NCI-H1105 (cell line): Measurements from ENCODE around the gene RASSF10.

Experiments used
- DNase-seq: peaks from one replicate; lab custom pipeline; 2025; lab: John Stamatoyannopoulos, UW

RASSF10 gene

DNA sequence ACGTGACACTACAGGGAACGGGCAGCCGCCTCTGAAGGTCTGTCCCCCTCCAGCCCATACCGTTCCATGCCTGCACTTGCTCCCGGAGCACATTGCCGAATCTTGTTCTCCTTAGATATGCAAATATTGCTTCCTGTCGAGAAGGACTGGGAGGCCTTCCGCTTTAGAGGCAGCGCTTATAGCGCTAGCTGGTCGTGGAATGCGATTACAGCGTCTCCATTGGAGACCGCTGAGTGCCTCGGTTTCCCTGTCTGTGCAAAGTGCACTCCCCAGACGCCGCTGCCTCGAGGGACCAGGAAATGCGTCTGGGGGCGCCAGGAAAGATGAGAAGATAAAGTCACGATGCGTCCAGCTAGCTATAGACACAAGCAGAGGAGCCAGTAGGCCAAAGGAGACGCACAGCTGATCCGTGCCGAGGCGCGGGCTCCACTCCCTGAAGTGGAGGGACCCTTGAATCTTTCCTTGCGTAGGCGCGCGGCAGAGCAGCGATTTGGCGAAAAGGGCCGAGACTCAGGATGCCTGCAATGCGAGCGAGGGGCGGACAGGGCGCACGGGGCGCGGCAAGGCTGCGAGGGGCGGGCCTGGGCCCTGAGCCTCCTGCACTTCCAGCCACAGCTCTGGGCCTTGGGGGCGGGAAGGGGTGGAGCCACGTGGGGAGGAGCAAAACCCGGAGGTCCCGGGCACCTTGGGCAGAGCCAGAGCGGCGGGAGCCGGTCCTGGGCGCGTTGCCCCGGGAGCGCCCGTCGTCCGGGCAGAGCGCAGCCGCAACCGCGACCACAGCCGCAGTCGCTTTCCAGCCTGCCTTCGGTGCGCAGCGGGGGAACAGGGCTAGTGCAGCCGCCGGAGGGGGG is at the start of gene RASSF10:
TSS of gene RASSF10 (plus strand) at position 692 of the 851 bp plus-strand sequence. CDS start 261 bp downstream, outside the sequence.
- peak; percentile 29 for DNase-seq

DNA sequence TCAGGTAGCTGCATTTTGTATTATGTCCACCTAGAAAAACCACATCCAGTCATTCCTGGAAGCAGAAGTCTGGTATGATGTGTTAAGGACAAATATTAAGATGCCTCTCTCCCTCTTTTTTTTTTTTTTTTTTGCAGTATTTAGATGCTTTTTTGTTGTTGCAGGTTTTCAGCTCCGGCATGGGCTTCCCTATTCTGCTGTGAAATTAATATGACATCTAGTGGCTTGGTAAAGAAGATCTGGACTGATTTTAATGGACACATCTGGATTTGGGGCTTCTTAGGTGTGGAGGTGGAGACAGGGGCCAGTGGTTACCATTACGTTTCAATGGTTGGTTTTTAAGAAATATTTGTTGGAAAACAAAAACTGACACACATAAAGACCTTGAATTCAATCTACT is 47.5 kb upstream of the RASSF10 start:
- DNase-seq, result no peak

DNA sequence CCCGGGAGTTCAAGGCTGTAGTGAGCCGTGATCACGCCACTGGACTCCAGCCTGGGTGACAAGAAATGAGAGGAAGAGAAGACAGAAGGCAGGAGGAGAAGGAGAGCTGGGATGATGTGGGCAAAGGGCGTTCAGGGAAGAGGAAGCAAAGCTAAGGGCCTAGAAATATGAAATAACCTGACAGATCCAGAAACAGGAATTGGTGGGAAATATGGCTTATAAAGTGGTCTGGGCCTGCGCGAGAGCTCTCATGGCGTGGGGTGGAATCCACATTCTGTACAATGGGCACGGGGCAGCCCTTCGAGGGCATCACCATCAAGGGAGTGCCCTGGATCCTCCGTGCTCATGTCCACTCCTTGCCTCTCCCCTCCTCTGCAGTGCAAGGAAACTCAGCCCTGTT is 46.8 kb upstream of the RASSF10 start:
- DNase-seq, result no peak

DNA sequence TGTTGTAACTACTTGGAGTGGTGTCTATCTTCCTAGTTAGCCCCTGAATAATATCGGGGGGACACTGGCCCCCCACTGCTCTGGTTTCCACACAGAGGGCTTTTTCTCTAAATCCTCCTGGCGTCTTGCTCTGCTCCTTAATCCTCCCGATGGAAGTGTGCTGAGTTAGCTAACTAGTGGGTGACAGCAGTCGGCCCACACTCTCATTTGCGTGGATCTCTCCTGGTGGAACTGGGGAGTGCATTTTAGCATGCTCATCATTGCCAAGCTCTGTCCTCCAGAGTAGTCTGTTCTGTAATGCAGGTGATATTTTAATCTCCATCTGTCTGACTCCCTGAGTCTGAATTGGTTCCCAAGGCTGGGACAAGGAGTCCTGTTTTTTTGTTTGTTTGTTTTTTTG is 46.1 kb upstream of the RASSF10 start:
- no peak for DNase-seq

DNA sequence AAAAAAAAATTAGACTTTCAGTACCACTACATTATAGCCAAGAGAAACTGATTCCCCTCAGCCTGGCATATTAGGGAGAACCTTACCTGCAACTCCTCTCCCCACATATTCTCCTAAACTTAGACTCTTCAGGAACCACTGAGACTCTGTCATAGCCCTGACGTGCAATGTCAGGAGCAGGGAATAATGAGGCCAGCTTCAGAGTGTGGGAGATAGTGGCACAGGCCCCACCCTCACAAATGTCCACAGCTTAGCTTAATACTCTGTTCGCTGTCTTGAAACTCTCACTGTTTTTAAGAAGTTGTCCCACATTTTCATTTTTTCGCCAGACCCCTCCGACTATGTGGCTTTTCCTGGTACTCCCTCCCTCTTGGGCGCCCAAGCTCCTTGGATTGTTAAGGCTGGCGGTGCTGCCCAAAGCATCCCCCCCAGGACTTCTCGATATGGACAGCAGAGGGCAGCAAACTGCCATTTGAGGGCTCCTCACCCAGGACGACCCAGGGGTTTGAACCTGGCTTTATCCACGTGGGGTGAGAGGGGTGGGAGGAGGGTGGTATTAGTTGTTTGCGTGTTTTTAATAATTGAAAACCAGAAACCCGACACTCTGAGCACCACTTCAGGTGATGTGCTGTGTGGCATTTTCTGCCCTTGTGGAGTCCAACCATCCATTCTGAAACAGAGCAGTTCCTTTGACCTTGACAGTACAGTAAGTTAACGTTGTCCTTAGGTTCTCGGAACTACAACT is 45.2 kb upstream of the RASSF10 start:
- peak; percentile 54 for DNase-seq

DNA sequence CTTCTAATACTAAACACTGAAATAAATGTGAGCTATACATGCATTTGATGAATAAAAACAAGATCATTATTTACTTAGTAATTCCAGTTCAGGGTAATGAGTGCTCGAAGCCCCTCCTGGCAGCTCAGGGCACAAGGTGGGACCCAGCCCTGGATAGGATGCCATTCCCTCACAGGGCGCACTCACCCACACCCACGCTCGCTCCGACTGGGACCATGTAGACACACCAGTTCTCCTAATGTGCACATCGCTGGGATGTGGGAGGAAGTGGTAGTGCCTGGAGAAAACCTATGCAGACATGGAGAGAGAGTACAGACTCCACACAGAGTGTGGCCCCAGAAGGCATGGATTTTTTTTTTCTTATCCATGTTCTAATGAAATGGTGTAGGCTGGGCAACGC is 44.5 kb upstream of the RASSF10 start:
- no peak for DNase-seq

DNA sequence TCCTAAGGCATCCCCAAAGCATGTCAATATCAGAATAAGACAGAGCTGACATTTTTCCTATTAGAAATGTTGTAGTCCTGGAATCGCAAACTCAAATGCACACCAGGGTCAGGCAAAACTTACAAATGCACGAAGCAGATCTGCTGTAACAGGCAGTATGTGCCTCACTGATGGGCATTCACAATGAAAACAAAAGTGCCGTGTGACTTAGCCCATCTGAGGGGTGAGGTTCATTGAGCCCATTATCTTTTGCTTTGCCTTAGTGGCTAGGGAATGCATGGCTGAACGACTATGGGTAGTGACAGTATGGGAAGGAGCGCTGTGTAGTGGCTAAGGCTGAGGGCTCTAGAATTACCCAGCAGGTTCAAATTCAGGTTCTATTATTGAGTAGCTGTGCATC is 43.1 kb upstream of the RASSF10 start:
- no peak for DNase-seq

DNA sequence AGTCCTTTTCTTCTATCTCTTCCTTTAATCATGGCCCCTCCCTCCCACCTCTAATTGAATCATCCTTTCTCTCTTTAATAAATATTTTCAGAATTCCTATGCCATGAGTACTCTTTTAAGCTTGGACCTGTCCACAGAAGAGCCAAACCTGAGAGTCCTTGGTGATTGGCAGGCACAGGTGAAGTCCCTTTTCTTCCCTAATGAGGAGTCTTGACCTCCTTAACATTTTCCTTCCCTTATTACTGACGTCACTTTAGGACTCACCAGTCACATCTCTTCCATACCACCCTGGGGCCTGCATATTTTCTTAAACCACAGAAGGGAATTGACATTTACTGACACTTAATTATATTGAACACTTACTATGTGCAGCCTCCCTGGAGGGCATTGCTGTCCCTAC is 41.0 kb upstream of the RASSF10 start:
- no peak for DNase-seq

DNA sequence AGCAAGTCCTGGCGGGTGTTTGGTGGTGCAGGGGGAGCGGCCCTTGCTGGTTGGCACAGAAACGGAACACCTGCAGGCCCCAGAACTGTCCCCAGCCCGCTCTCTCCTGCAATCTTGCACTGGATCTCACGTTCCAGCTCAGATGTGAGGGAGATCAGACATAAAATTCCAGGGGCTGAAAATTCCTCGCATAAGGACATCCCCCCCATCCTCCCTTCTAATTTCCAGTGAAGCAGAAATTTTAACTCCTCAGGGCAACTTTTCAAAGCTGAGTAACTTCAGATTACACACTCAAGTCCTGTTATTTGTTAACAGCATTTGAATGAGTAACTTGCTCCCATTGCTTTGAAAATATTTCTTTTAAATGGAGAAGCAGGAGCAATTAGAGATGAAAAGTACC is 40.3 kb upstream of the RASSF10 start:
- DNase-seq, result no peak

DNA sequence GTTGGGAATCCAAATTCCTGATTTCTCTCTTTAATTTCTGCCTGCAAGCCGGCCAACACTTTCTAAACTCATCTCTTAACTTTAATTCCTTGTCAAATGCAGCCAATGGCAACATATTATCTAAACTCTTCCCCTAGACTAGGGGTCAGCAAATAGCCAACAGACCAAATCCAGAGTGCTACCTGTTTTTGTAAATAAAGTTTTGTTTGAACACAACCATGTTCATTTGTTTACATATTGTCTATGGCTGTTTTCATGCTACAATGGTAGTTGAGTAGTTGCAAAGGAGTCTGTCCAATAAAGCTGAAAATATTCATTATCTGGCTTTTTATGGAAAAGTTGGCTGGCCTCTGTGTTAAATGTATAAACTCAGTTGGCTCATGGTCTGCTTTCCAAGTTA is 37.2 kb upstream of the RASSF10 start:
- DNase-seq, result no peak

DNA sequence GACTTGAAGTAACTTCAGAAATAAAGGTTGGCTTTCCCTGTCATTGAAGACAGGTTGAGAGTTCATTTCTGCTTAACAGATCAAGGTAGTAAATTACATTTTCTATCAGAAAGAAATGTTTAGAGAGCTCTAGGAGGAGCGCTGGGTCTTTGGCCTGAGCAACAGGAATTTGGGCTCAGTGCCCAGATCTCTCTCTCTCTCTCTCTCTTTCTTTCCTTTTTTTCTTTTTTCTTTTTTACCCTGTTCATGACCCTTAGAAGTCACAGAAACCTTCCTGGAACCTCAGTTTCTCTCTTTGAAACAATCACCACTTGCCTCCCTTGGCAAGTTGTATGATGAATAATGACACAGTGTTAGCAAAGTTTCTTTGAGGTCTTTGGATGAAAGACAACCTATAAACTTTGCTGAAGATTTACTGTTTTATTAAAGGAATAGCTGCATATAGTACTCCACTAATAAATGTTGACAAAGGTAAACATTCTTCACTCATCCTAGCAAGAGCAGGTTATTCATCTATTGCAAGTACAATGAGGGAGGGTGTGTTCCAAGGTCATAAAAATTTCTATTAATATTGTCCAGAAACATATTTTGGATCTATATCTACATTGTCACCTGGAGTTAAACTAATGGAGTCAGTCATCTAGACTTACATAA is 35.5 kb upstream of the RASSF10 start:
- no peak for DNase-seq

DNA sequence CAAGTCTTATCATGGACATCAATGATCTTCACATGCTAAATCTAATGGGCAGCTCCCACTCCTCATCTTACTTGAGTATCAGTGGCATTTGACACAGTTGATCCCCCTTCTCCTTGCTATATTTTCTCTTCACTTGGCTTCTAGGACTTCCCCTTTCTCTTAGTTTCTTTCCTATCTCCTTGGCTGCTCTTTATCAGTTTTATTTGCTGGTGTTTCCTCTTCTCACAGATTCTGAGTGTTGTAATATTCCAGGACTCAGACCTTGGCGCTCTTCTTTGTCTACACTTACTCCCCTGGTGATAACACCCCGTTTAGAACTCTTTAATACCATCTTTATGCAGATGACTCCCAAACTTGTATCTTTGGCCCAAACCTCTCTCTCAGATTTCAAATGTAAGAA is 33.9 kb upstream of the RASSF10 start:
- DNase-seq, result no peak

DNA sequence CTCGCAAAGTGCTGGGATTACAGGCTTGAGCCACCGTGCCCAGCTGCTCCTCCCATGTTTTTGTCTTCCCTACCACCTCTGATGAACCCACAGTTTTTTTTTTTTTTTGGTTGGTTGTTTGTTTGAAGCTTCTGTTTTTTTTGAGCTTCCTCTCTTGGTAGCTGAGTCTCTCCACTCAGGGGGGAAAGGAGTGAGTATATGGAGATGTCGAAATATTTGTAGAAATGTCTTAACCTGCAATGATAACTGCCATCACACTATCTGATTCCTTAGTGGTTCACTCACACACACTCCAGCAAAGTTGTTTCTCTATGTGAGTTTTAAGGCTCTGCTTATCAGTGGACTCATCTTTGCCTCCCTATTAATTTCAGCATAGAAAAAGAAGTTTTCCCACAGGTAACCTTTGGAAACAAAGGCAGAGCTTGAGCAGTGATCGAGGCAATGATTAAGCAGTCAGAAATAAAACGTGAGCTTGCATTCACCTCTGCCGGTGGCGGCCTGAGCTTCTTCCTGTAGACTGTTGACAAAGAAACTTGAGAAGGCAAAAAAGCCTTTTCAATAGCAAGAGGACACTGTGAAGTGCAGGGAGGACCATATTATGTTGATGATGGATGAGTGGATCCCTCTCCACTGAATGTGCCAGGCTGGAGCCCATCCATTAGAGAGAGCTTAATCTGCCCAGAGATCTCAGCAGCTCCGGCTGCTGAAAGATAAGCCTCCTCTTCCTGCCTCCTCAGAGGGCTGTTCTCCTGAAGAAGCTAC is 29.0 kb upstream of the RASSF10 start:
- DNase-seq, result peak; percentile 72

DNA sequence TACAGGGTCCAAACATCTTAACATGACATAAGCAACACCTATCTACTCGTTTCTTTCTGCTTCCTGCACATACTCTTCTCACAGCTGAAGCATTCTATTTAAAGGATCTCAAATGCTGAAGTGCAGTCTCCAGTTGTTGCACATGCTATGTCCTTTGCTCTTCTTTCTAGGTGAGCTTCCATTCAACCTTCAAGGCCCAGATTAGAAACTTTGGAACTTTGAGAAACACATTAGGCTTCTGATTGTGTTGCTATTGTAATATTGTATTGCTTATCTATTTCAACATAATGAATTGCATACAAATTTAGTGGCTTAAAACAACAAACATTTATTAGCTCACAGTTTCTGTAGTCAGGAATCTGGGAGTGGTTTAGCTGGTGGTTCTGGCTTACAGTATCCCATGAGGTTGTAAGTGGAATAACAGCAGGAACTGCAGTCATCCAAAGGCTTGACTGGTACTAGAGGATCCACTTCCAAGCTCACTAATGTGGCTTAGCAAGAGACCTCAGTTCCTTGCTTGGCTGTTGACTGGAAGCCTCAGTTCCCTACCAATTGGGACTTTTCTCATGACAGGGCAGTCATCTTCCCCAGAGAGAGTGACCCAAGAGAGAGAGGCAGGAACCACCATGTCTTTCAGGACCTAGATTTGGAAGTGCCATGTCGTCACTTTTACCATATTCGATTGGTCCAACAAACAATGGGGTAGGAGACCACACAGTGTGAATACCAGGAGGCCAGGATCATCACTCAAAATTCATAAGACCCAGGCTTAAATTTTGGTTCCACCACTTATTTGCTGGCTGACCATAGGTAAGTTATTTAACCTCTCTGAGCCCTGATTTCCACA is 27.2 kb upstream of the RASSF10 start:
- DNase-seq, result no peak

DNA sequence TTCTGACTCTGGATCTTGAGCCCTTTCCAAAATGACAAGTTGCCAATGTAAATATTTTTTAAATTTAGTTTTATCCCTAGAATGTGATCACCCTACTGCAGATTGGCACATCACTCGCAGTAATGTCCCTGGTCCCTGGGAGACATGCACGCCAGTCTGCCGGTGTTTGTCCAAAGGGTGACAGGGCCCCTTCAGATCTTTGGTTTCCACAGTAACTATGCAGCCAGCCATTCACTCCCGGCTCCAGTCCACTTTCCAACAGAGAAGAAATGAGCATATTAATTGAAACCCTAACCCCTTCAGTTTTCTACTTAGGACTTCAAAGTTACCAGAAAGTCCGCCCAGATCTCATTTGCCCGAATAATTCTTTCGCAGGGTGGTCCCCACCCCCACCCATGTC is 25.8 kb upstream of the RASSF10 start:
- no peak for DNase-seq

DNA sequence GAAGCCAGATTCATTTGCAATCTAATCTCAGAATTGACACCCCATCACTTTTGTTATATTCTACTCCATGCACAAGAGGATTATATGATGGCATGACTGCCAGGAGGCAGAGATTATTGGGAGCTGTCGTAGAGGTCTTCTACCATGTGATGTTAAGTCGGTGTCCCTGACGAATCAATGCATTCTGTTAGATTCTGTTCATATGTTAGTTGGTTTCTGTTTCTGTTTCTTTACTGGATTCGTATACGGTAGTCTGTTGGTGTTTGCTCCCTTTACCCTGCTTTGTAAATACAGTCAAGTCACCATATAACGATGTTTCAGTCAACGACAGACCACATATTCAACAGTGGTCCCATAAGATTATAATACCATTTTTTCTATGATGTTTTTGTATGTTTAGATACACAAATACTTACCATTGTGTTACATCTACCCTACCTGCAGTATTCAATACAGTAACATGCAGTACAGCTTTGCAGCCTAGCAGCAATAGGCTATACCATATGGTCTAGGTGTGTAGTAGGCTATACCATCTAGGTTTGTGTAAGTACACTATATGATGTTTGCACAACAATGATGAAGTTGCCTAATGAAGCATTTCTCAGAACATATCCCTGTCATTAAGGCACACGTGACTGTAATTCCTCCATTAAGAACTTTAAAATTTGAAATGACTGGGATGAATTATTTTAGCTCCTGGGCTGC is 22.8 kb upstream of the RASSF10 start:
- DNase-seq, result no peak

DNA sequence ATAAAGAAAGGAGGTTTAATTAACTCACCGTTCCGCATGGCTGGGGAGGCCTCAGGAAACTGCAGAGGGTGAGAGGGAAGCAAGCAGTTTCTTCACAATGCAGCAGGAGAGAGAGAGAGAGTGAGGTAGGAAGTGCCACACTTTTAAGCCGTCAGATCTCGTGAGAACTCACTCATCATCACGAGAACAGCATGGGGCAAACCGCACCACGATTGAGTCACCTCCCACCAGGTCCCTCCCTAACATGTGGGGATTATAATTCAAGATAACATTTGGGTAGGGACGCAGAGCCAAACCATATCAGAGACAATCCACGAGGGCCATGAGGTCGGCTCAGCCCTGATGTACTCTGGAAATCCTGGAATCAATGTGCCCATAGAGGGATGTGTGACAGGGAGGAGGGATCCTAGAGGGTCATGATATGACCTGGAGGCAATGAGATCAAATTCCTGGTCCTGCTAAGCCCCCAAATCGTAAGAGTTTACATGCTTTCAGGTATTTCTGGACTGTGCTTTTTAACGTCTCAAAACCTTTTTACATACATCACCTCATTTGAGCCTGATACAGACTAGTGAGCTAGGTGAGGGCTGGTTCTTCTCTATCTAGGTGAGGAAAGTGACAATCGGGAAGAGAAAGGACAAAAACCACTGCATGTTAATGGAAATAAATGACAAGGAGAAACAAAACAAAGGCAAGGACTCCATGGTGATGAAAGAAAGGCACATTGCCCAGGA is 19.5 kb upstream of the RASSF10 start:
- peak; percentile 41 for DNase-seq

DNA sequence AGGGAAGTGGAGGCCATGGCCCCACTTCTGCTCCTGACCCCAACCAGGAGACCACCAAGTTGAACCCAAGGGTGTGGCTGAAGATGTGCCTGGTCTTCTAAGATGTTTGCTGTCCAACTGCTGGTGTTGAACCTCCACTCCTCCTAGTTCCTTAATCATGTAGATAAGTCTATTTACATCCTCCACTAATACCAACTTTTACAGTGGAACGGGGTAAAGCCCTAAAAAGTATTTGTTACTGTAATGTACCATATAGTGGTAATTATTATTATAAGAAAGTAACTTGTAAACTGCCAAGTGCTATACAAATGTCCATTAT is 19.0 kb upstream of the RASSF10 start:
- no peak for DNase-seq

DNA sequence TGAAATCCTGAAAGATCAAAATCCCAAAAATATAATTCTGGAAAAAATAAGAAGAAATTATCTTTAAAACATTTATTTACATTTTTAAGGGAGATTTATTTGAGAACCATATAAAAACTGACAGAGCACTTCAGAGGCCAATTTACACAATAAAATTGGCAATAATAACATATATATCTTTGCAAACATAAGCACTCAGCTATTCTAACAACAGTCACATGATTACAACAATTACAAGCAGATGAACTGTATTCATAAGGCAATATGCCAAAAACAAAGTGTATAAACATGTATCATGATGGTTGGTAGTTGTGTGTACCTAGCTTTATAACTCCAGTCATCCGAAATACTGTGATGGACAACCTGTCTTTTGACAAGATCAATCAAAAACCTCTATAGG is 17.7 kb upstream of the RASSF10 start:
- DNase-seq, result no peak

DNA sequence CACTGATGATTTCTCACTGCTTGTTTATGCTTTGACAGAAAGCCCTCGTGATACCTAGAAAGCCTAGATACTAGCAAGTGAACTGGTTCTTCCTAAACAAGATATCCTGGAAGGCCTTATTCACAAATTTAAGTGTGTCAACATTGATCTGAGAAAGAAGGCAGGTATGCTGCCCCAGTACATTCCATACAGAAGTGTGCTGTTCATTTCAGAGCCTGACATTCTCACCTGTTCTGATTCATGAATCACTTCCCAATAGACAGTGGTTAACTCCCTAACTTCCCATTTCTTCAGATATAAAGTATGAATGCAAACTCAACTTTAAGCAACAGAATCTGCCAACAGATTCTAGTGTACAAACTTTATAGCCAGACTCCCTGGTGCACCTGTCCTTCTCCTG is 15.5 kb upstream of the RASSF10 start:
- DNase-seq, result no peak
